K562 (cell line): ENCODE results near the gene TSTD2. TPM values are rescaled to one million over a fixed set of nuclear protein-coding genes. Genes with fewer than 3 reads are reported as not detected.

Experiments
- ATAC-seq: fragments of 200-7000 bp; cut with Tn5 transposase; 3 replicates; pipeline ENCODE4 v1.9.1; 2020; ENCODE audit warnings: moderate library complexity
- BruUV-seq: library from RNA; stranded (reverse); fragments of 400-500 nt; replicated peaks from 2 replicates; lab custom pipeline; 2021; lab: Mats Ljungman, UMichigan
- CTCF ChIA-PET: fragments of 300-600 bp; formaldehyde crosslinking; extraction: SDS; loops from one replicate; lab custom pipeline; 2021; ENCODE audit warnings: low intra/inter-chr PET ratio; lab: Yijun Ruan, JAX
- POLR2A ChIA-PET: fragments of 300-600, 350-650 bp; sonication (Branson Sonifier 250); formaldehyde crosslinking; extraction: SDS; loops from one replicate; lab custom pipeline; 2021; ENCODE audit warnings: antibody characterized with exemption, inconsistent platforms; lab: Yijun Ruan, JAX
- DNase-seq, 4 experiments: peaks; one replicate each; pipeline versions ENCODE4 v3.0.0 to v3.0.0-alpha.2; 2011 to 2018; ENCODE audit warnings: low spot score in 3 of 4, mixed read lengths in 3 of 4; ENCODE audit errors: extremely low read depth in 1 of 4
- FAIRE-seq: peaks from 2 replicates; lab custom pipeline; 2011; peaks lifted over from hg19 to GRCh38; lab: Jason Lieb, UNC
- H2AFZ ChIP-seq: 2 replicates; pipeline ENCODE4 v1.6.0; 2011; ENCODE audit warnings: low read depth, low read length, control low read depth, inconsistent platforms
- H3K27ac ChIP-seq: fragments of 200-600 bp; 3 replicates; pipeline ENCODE4 v1.8.0; 2011; ENCODE audit warnings: low read depth, mild to moderate bottlenecking, control low read depth, inconsistent platforms, low read length, moderate library complexity, mixed read lengths; ENCODE audit errors: extremely low read depth
- H3K27me3 ChIP-seq, 2 experiments: fragments of 300-600 bp in 1 of 2; 2 replicates in 1 of 2; 3 replicates in 1 of 2; pipeline versions ENCODE4 v1.6.0 to v1.8.0; 2011; ENCODE audit warnings: inconsistent platforms in 2 of 2, low read length in 2 of 2, mild to moderate bottlenecking in 1 of 2, mixed read lengths in 1 of 2, moderate library complexity in 1 of 2; ENCODE audit not compliant: control insufficient read depth in 2 of 2, insufficient read depth in 2 of 2
- H3K36me3 ChIP-seq: fragments of 300-600 bp; 3 replicates; pipeline ENCODE4 v1.8.0; 2011; ENCODE audit warnings: mild to moderate bottlenecking, low read length, inconsistent platforms; ENCODE audit not compliant: control insufficient read depth, insufficient read depth
- H3K4me1 ChIP-seq, 2 experiments: fragments of 200-600 bp in 1 of 2; replicated peaks in 1 of 2; 2 replicates in 1 of 2; 3 replicates in 1 of 2; pipeline versions ENCODE4 v1.5.1 to v1.8.0; 2011; ENCODE audit warnings: inconsistent platforms in 2 of 2, low read length in 2 of 2, mild to moderate bottlenecking in 1 of 2, mixed read lengths in 1 of 2, moderate library complexity in 1 of 2; ENCODE audit not compliant: control insufficient read depth in 2 of 2, insufficient read depth in 2 of 2
- H3K4me2 ChIP-seq: 2 replicates; pipeline ENCODE4 v1.6.1; 2011; ENCODE audit warnings: low read length, control low read depth, inconsistent platforms, mixed read lengths; ENCODE audit not compliant: insufficient read depth
- H3K4me3 ChIP-seq: fragments of 200-600 bp; sonication (generic), shearing (Covaris generic); 2 replicates; pipeline ENCODE4 v1.5.1; 2016; ENCODE audit warnings: control low read depth, inconsistent platforms
- H3K79me2 ChIP-seq: fragments of 200-600 bp; 3 replicates; pipeline ENCODE4 v1.8.0; 2011; ENCODE audit warnings: low read length, inconsistent platforms; ENCODE audit not compliant: control insufficient read depth, insufficient read depth
- H3K9ac ChIP-seq, 2 experiments: 2 replicates each; pipeline versions ENCODE4 v1.6.0 to v1.6.1; 2011; ENCODE audit warnings: low read depth in 2 of 2, low read length in 2 of 2, control low read depth in 1 of 2, inconsistent platforms in 1 of 2, mild to moderate bottlenecking in 1 of 2, mixed read lengths in 1 of 2; ENCODE audit not compliant: insufficient read depth in 1 of 2
- H3K9me1 ChIP-seq: one replicate; pipeline ENCODE4 v1.6.0; 2011; ENCODE audit warnings: inconsistent platforms, mild to moderate bottlenecking, low read length, moderate library complexity; ENCODE audit not compliant: control insufficient read depth, insufficient read depth
- H3K9me3 ChIP-seq: replicated peaks from 2 replicates; pipeline ENCODE4 v1.5.1; 2011; ENCODE audit warnings: low read depth, low read length, inconsistent platforms; ENCODE audit not compliant: control insufficient read depth, insufficient read depth
- H4K20me1 ChIP-seq: replicated peaks from 2 replicates; pipeline ENCODE4 v1.6.1; 2011; ENCODE audit warnings: low read length, inconsistent platforms, mixed read lengths; ENCODE audit not compliant: control insufficient read depth, insufficient read depth
- ASH1L ChIP-seq: fragments of 450-650 bp; IDR thresholded peaks from 2 replicates; pipeline ENCODE4 v1.6.1; 2018; ENCODE audit warnings: borderline replicate concordance, mild to moderate bottlenecking, low read depth; ENCODE audit not compliant: partially characterized antibody
- CTCFL ChIP-seq: IDR thresholded peaks from 2 replicates; pipeline ENCODE4 v1.6.1; 2011; ENCODE audit warnings: borderline replicate concordance, low read depth, mild to moderate bottlenecking, moderate library complexity, low read length; ENCODE audit not compliant: insufficient read depth, poor library complexity, severe bottlenecking
- MCM7 ChIP-seq, 2 experiments: fragments of 450-650 bp; IDR thresholded peaks; 2 replicates each; pipeline ENCODE4 v1.6.1; 2016 to 2018
- RAD21 ChIP-seq, 2 experiments: fragments of 250-450 bp in 1 of 2; fragments of 450-650 bp in 1 of 2; sonication (Bioruptor Pico) in 1 of 2; formaldehyde crosslinking in 1 of 2; IDR thresholded peaks in 1 of 2; conservative IDR thresholded peaks in 1 of 2; 2 replicates each; pipeline versions ENCODE4 v1.4.0 to v1.8.0; 2020 to 2022; ENCODE audit warnings: mild to moderate bottlenecking in 2 of 2, moderate library complexity in 1 of 2
- RBM22 ChIP-seq: fragments of 200-400 bp; formaldehyde crosslinking; IDR thresholded peaks from 2 replicates; pipeline ENCODE4 v1.6.1; 2018; ENCODE audit warnings: low read length, low read depth; ENCODE audit not compliant: poor library complexity, severe bottlenecking
- RCOR1 ChIP-seq, 2 experiments: IDR thresholded peaks; 2 replicates each; pipeline ENCODE4 v1.6.1; 2012; ENCODE audit warnings: low read depth in 2 of 2, low read length in 2 of 2, borderline replicate concordance in 1 of 2, improper control_type of control experiment in 1 of 2
- SRSF3 ChIP-seq: fragments of 200-400 bp; formaldehyde crosslinking; IDR thresholded peaks from 2 replicates; pipeline ENCODE4 v1.6.1; 2016; ENCODE audit warnings: mild to moderate bottlenecking, low read length, moderate library complexity; ENCODE audit not compliant: insufficient read depth
- TFAP4 ChIP-seq: sonication (generic); formaldehyde crosslinking; IDR thresholded peaks from 2 replicates; pipeline ENCODE4 v1.8.0; 2022; ENCODE audit warnings: missing genetic modification reagents, mild to moderate bottlenecking, moderate library complexity, borderline replicate concordance
- WGBS: fragments of 100-300 bp; shearing (Covaris generic); methylation state at CpG from one replicate; pipeline ENCODE4 v1.1.6; 2016; ENCODE audit warnings: low coverage, mixed read lengths; ENCODE audit not compliant: insufficient coverage; ENCODE audit errors: missing lambda C conversion rate; 5-methylcytosine and 5-hydroxymethylcytosine counted together
- in situ Hi-C: fragments of 300-500 bp; cut with MboI; formaldehyde crosslinking; loops from 4 replicates; pipeline ENCODE4 v1.15.0; 2018; ENCODE audit warnings: inconsistent platforms, mixed read lengths
- intact Hi-C: fragments of 100-400 bp; cut with micrococcal nuclease; formaldehyde crosslinking; loops from 2 replicates; pipeline ENCODE4 v1.14.2; 2022
- polyA plus RNA-seq, 8 experiments: library from polyadenylated mRNA; depleted of rRNA in 4 of 8; stranded (reverse) in 5 of 8; unstranded in 3 of 8; fragments of >200 nt; fragmentation: Nextera tagmentation in 2 of 8; fragmentation: Illumina TruSeq in 1 of 8; extraction: Ambion mirVana in 2 of 8; extraction: Trizol in 1 of 8; gene quantifications; 2 replicates each; pipeline versions ENCODE4 v1.2.1 to v1.2.3, GENCODE V29; 2011 to 2014; ENCODE audit warnings: inconsistent platforms in 1 of 8, missing spikeins in 1 of 8
- total RNA-seq, 7 experiments: library from RNA; depleted of rRNA in 6 of 7; stranded (reverse); fragments of >200 nt in 6 of 7; fragmentation: Illumina TruSeq in 2 of 7; extraction: Trizol in 2 of 7; gene quantifications; 2 replicates each; pipeline versions ENCODE4 v1.2.1 to v1.2.3, GENCODE V29; 2011 to 2021; ENCODE audit warnings: low replicate concordance in 1 of 7

TSTD2 gene
- total and polyA plus RNA-seq, 9 of the 15 experiments (the other 6 are each of a cell fraction or from before 2014, with no cell fraction given): 10.1 to 36.7 (median 19.0) TPM

GRCh38 chr9:97562542-97562941 is 70.6 kb downstream of the TSTD2 start:
- no peaks in the 10 kb centered on the region for H3K79me2 ChIP-seq
- CTCF ChIA-PET: no interaction called here
- H3K9ac ChIP-seq: peak overlapping the region in 1 of 2 experiments; percentile 39; a peak in 1 of 4 replicates
- peaks cover 42% of the 10 kb centered on the region for H3K36me3 ChIP-seq
- H3K4me3 ChIP-seq: no peak overlapping the region
- ATAC-seq (no peak), DNase-seq (no peak), FAIRE-seq (no peak)
- H3K9me3 ChIP-seq: no peaks in the 10 kb centered on the region
- H2AFZ ChIP-seq: no peak overlapping the region
- in situ Hi-C loops: no loop called here
- peaks cover under 1 to 8% of the 10 kb centered on the region in 2 experiments; a peak in 3 of 5 replicates for H3K4me1 ChIP-seq
- H3K27me3 ChIP-seq: no peaks in the 10 kb centered on the region
- H3K9me1 ChIP-seq: no peaks in the 10 kb centered on the region
- 0 out of 2 replicates have a peak, but pooled peaks cover 4% of the 10 kb centered on the region for H4K20me1 ChIP-seq
- POLR2A ChIA-PET: interaction anchor here (1.1 kb wide), 1 partner anchor 14 kb away, joined by 4 read pairs; no protein-coding TSS in a partner anchor
- no peak for TF ChIP-seq CTCFL
- no peak for TF ChIP-seq ASH1L
- TF ChIP-seq RCOR1 (IDR thresholded peaks at IDR 0.05; ENCODE audit: borderline replicate concordance in 1 of 2, low read depth in 2 of 2, low read length in 2 of 2): no peak
- TF ChIP-seq MCM7 (IDR thresholded peaks at IDR 0.05): no peak
- no peak for TF ChIP-seq RBM22
- no peak for TF ChIP-seq TFAP4
- no peak for TF ChIP-seq RAD21 (CRISPR knock-in tag; conservative IDR thresholded peaks at IDR 0.05 in 1 of 2, IDR thresholded peaks at IDR 0.05 in 1 of 2)
- TF ChIP-seq SRSF3: no peak
- TF ChIP-seq, all 486 proteins: peak for 0
- intact Hi-C loops: no loop called here
- WGBS: 93% methylated on average over 5 of the region's 5 CpGs
- H3K27ac ChIP-seq: no peak overlapping the region
- H3K4me2 ChIP-seq: no peak overlapping the region
- BruUV-seq: no TSS peak
